Spleen (tissue), 11 donors: Measurements from ENCODE around the gene CLIC2. TPM values are rescaled to one million over a fixed set of nuclear protein-coding genes. Genes with fewer than 3 reads are reported as not detected.
A peak's percentile ranks its signal among the peaks of the same experiment; 100 is the strongest.

Experiments
- DNase-seq: peaks from one replicate; pipeline ENCODE4 v3.0.0-alpha.2; 2020
- H3K27ac ChIP-seq, 8 donors: fragments of 200-600 bp; sonication (generic) in 7 of 8; 1 replicate in 4 of 8; 2 replicates in 4 of 8; pipeline versions ENCODE4 v1.5.0 to v1.8.0; 2016 to 2021; ENCODE audit warnings: inconsistent platforms in 4 of 8, mild to moderate bottlenecking in 4 of 8, moderate library complexity in 1 of 8
- H3K27me3 ChIP-seq, 7 donors: fragments of 200-600 bp; sonication (generic) in 6 of 7; replicated peaks in 1 of 7; 1 replicate in 4 of 7; 2 replicates in 3 of 7; pipeline versions ENCODE4 v1.5.0 to v1.8.0; 2016 to 2021; ENCODE audit warnings: inconsistent platforms in 3 of 7, mild to moderate bottlenecking in 1 of 7
- H3K36me3 ChIP-seq, 6 donors: fragments of 200-600 bp; sonication (generic) in 5 of 6; 1 replicate in 4 of 6; 2 replicates in 2 of 6; pipeline versions ENCODE4 v1.5.0 to v1.8.0; 2016 to 2021; ENCODE audit warnings: inconsistent platforms in 2 of 6
- H3K4me1 ChIP-seq, 6 donors: fragments of 200-600 bp; sonication (generic) in 5 of 6; 1 replicate in 3 of 6; 2 replicates in 3 of 6; pipeline versions ENCODE4 v1.5.0 to v1.8.0; 2016 to 2021; ENCODE audit warnings: inconsistent platforms in 3 of 6
- H3K4me3 ChIP-seq, 8 donors: fragments of 200-600 bp; sonication (generic) in 7 of 8; 1 replicate in 4 of 8; 2 replicates in 4 of 8; pipeline versions ENCODE4 v1.5.0 to v1.8.0; 2016 to 2021; ENCODE audit warnings: inconsistent platforms in 4 of 8, mild to moderate bottlenecking in 4 of 8, moderate library complexity in 2 of 8
- H3K9me3 ChIP-seq, 8 donors: fragments of 200-600 bp; sonication (generic) in 7 of 8; 1 replicate in 4 of 8; 2 replicates in 4 of 8; pipeline versions ENCODE4 v1.5.0 to v1.8.0; 2016 to 2021; ENCODE audit warnings: inconsistent platforms in 4 of 8
- CTCF ChIP-seq, 11 experiments: fragments of 200-600 bp in 7 of 11; fragments of 450-650 bp in 4 of 11; sonication (generic) in 4 of 11; IDR thresholded peaks in 8 of 11; conservative IDR thresholded peaks in 3 of 11; 1 replicate in 7 of 11; 2 replicates in 4 of 11; pipeline versions ENCODE4 v1.4.0 to v1.8.0; 2016 to 2021; ENCODE audit warnings: antibody characterized with exemption in 11 of 11, inconsistent platforms in 4 of 11, mild to moderate bottlenecking in 1 of 11
- POLR2A ChIP-seq, 3 donors: fragments of 450-650 bp; IDR thresholded peaks; one replicate each; pipeline ENCODE4 v1.5.1; 2017; ENCODE audit warnings: antibody characterized with exemption in 3 of 3, mild to moderate bottlenecking in 1 of 3
- POLR2AphosphoS5 ChIP-seq, 3 donors: sonication (generic); formaldehyde crosslinking; IDR thresholded peaks; one replicate each; pipeline ENCODE4 v1.5.1; 2017; ENCODE audit warnings: antibody characterized with exemption in 3 of 3
- WGBS, 5 donors: extraction: QIAGEN DNeasy Blood & Tissue Kit in 3 of 5; methylation state at CpG; one replicate each; pipeline versions ENCODE4 v1.1.5 to v1.1.7; 2013 to 2018; 5-methylcytosine and 5-hydroxymethylcytosine counted together
- intact Hi-C: fragments of 100-400 bp; cut with DNase I; formaldehyde crosslinking; loops from one replicate; pipeline ENCODE4 v1.15.0; 2023; ENCODE audit warnings: low total_unique reads
- polyA plus RNA-seq, 3 donors: library from polyadenylated mRNA; stranded (reverse); fragments of 200-250 nt; gene quantifications; one replicate each; pipeline ENCODE4 v1.2.1, GENCODE V29; 2013
- total RNA-seq, 7 donors: library from RNA; depleted of rRNA in 3 of 7; stranded (reverse); fragments of >200 nt in 3 of 7; fragmentation: NEBNext Ultra II Directional in 4 of 7; extraction: Animal tissue kit (Norgen Biotek cat#: 25700) in 4 of 7; gene quantifications; one replicate each; pipeline versions ENCODE4 v1.1.0 to v1.2.1, GENCODE V29; 2016 to 2021
- donor health status: healthy with polysubstance abuse.
- donor health status: DM: no; HTN: no; CAD: no; lungs with moderate emphysema.
- donor health status: DM: no; HTN: no; CAD: no.
- donor health status: Bipolar disorder and iron deficiency.
- donor health status: healthy.
- donor health status: DM: no; HTN: no; CAD: no.
- donor health status: DM: yes; HTN: yes; CAD: no.

The CLIC2 gene
- total and polyA plus RNA-seq, 10 donors: 18.3 to 106 (median 58.1) TPM

GRCh38 chrX:155333544-155334100, 792 bp downstream of the CLIC2 start:
- peak overlapping the region in 7 of 8 donors; percentile 69 to 85 (median 74) for H3K27ac ChIP-seq
- H3K9me3 ChIP-seq: peaks cover 0 to 3% (median 0%) of the 10 kb centered on the region in 8 donors
- H3K4me1 ChIP-seq: no peaks in the 10 kb centered on the region
- H3K4me3 ChIP-seq: peak overlapping the region; percentile 8 to 61 (median 26)
- intact Hi-C loops: no loop called here
- no peak for DNase-seq
- H3K27me3 ChIP-seq: no peaks in the 10 kb centered on the region
- no peaks in the 10 kb centered on the region for H3K36me3 ChIP-seq
- no peak for TF ChIP-seq POLR2AphosphoS5 (IDR thresholded peaks at IDR 0.05)
- TF ChIP-seq CTCF (IDR thresholded peaks at IDR 0.05 in 8 of 11, conservative IDR thresholded peaks at IDR 0.05 in 3 of 11): no peak
- TF ChIP-seq POLR2A (IDR thresholded peaks at IDR 0.05): no peak
- 23 to 46% (median 32%) methylated on average over 2 of the region's 2 CpGs for WGBS, 5 donors

- no peaks in the 10 kb centered on the region for H3K4me1 ChIP-seq
- intact Hi-C loops: no loop called here
- peak overlapping the region in 4 of 8 donors; percentile 2 to 61 (median 24) for H3K4me3 ChIP-seq
- DNase-seq: no peak
- peak in 1 of 3 donors; percentile 13 for TF ChIP-seq POLR2A (IDR thresholded peaks at IDR 0.05)
- TF ChIP-seq POLR2AphosphoS5 (IDR thresholded peaks at IDR 0.05): no peak
- no peak for TF ChIP-seq CTCF (IDR thresholded peaks at IDR 0.05 in 8 of 11, conservative IDR thresholded peaks at IDR 0.05 in 3 of 11)
- H3K27ac ChIP-seq: peak overlapping the region in 5 of 8 donors; percentile 31 to 85 (median 74)
- WGBS, 5 donors: 28 to 59% (median 53%) methylated on average over 2 of the region's 2 CpGs
- H3K9me3 ChIP-seq: peaks cover 0 to 12% (median 0%) of the 10 kb centered on the region in 8 donors
- H3K27me3 ChIP-seq: no peaks in the 10 kb centered on the region
- H3K36me3 ChIP-seq: no peaks in the 10 kb centered on the region
Measured at GRCh38 chrX:155330992-155331391, 3.4 kb downstream of the CLIC2 start.

GRCh38 chrX:155329293-155329692, 5.1 kb downstream of the CLIC2 start:
- no peaks in the 10 kb centered on the region for H3K27me3 ChIP-seq
- H3K4me1 ChIP-seq: no peaks in the 10 kb centered on the region
- peaks cover 0 to 14% (median 0%) of the 10 kb centered on the region in 8 donors for H3K9me3 ChIP-seq
- intact Hi-C loops: no loop called here
- TF ChIP-seq POLR2A (IDR thresholded peaks at IDR 0.05): no peak
- no peak for TF ChIP-seq CTCF (IDR thresholded peaks at IDR 0.05 in 8 of 11, conservative IDR thresholded peaks at IDR 0.05 in 3 of 11)
- TF ChIP-seq POLR2AphosphoS5 (IDR thresholded peaks at IDR 0.05): no peak
- 52 to 85% (median 74%) methylated on average over 4 of the region's 4 CpGs for WGBS, 5 donors
- no peak overlapping the region for H3K27ac ChIP-seq
- DNase-seq: no peak
- H3K36me3 ChIP-seq: no peaks in the 10 kb centered on the region
- H3K4me3 ChIP-seq: no peak overlapping the region

GRCh38 chrX:155326610-155327009, 7.8 kb downstream of the CLIC2 start:
- Histone ChIP-seq H3K27ac (no peak overlapping the region), H3K9me3 (peaks cover 0 to 29% (median 0%) of the 10 kb centered on the region in 8 donors), H3K4me3 (no peak overlapping the region), H3K4me1 (no peaks in the 10 kb centered on the region), H3K27me3 (no peaks in the 10 kb centered on the region), H3K36me3 (no peaks in the 10 kb centered on the region)
- 67 to 83% (median 76%) methylated on average over 2 of the region's 2 CpGs for WGBS, 5 donors
- TF ChIP-seq POLR2A (IDR thresholded peaks at IDR 0.05) (no peak), CTCF (IDR thresholded peaks at IDR 0.05 in 8 of 11, conservative IDR thresholded peaks at IDR 0.05 in 3 of 11) (no peak), POLR2AphosphoS5 (IDR thresholded peaks at IDR 0.05) (no peak)
- no peak for DNase-seq
- intact Hi-C loops: no loop called here
